Kidney tubule cell (primary cell): ENCODE measurements around the gene PPP1R14C.
A peak's percentile ranks its signal among the peaks of the same experiment; 100 is the strongest.

Source experiments
- DNase-seq: peaks from one replicate; pipeline ENCODE4 v3.0.0-alpha.2; 2018; ENCODE audit warnings: low spot score

PPP1R14C gene

DNA sequence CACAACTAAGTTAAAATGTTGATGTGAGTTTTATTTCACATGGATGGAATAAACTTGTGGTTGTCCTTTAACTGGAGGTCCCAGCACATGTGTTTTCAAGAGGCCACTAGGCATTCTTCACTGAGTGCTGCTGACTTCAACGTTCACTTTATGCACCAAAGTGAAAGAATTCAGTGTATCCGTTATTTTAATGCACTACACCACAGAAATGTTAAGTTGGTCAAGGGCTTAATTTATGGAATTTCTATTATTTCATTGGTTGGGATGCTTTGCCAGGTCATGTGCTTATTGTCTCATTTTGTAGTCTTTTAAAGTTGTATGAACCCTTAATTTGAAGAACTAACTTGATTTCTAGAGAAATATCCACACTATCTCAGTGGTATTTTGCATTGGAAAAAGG is 106.4 kb downstream of the PPP1R14C start:
- DNase-seq: no peak

GRCh38 chr6:150250826-150251225 is 108.0 kb downstream of the PPP1R14C start:
- DNase-seq: peak; percentile 16

GRCh38 chr6:150251566-150252186 is 108.8 kb downstream of the PPP1R14C start:
- DNase-seq: no peak

DNA sequence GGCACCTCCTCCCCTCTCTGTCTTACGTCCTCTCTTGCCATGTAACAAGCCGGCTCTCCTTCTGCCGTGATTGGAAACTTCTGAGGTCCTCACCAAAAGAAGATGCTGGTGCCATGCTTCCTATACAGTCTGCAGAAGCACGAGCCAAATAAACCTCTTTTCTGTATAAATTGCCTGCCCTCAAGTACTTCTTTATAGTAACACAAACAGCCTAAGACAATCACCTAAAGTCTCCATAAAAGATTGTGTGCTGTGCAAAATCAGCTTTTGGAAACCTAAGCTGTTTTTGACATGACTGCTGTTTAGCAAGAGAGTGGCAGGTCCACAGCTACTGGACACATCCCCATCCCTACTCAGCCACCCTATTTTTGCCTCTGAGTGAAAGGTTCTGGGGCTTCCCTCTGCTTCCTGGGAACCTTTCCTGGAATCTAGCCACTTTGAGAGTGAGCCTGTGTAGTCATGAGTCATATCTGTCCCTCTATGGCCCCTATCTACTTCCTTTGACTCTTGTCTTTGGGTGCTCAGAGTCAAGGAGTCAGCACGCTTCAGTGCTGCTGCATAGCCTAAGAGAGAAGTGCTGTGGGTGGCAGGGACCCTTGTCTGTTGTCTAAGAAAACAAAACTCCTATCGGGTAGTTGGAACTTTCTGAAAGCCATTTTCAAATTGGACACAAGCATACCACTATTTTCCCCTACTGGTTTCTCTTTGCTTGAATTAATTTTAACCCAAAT is 110.0 kb downstream of the PPP1R14C start:
- peak; percentile 83 for DNase-seq

- DNase-seq: no peak
These were observed 110.6 kb downstream of the PPP1R14C start for GRCh38 chr6:150253489-150253888.

DNA sequence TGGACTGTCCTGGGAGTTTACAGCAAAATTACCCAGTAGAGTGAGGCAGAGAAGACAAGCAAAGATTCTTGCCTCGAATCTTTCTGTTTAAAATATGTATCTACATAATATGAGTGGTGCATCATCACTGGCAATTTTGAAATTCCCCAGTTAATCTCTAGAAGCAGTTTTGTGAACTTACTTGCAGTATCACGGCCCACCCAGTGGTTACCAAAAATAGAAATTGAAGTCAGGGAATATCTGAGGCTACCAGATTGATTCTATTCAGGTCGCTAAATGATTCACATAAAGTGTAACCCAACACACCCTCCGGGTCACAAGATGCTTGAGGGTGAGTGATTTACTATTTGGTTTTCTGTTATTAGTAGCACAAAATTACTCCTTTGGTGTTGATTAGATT is 111.9 kb downstream of the PPP1R14C start:
- no peak for DNase-seq

DNA sequence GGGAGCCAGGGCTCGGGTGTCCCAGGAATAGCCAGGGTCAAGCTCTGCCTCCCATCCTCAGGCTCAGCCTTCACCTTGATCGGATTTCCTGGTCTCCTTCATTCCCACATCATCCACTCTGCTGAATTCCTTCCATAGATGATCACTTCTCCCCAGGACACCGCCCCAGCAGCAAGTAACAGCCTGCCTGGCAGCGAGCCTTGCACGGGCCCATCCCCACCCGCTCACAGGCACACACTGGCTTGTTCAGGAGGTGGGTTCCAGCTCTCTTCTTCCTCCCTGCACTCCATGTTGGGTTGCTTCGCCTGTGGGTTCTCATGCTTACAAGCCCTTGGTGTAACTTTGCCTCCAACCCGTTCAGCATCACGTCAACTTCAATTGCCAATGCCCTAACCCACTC is 113.0 kb downstream of the PPP1R14C start:
- no peak for DNase-seq

DNA sequence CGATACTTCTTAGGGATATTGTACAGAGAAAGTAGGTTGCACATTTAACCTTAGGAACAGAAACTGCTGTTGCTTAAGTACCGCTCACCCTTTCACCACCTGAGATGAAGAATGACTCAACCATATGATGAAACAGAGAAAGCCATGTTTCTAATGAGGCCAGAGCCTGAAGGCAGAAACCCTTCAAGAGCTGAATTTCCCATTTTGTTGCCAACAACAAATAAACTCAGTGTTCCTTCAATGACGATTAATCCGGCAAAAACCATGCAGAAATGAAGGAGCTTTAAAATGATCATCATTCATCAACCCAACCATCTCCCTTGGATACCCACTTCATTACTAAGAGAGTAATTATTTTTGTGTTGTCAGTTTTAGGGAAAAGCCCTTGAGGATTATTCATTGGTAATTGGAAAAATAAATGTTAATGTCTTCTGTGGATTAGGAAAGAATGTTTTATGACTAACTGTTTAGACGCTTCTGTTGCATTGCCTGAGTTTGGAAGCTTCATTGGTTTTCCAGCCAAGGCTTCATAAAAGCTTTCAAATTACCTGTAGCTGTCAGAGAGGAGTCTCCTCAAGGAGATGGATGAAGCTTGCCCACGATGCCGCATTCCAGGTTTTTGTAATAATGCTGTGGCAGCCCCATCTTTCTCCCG is 113.9 kb downstream of the PPP1R14C start:
- DNase-seq: peak; percentile 79

GRCh38 chr6:150258381-150258780 is 115.5 kb downstream of the PPP1R14C start:
- DNase-seq: no peak

DNA sequence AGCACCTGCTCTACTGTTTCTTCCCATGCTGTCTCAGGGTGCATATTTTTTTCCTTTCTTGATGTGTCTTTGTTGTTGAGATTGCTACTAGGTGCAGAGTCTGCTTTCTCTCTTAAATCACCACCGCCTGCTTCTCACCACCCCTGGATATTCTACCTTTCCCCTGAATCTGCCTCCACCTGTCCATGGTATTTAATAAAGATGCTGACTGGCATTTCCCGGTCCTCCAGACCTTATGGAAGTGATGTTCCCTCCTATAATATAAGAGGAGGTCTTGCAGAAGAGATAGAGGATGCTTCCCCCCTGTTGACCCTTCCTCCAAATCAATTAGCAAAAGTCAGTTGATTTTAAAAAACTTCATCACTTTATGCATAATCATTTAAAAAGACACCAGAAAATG is 118.1 kb downstream of the PPP1R14C start:
- no peak for DNase-seq

- DNase-seq: no peak
These were observed 119.3 kb downstream of the PPP1R14C start for GRCh38 chr6:150261997-150262697.

DNA sequence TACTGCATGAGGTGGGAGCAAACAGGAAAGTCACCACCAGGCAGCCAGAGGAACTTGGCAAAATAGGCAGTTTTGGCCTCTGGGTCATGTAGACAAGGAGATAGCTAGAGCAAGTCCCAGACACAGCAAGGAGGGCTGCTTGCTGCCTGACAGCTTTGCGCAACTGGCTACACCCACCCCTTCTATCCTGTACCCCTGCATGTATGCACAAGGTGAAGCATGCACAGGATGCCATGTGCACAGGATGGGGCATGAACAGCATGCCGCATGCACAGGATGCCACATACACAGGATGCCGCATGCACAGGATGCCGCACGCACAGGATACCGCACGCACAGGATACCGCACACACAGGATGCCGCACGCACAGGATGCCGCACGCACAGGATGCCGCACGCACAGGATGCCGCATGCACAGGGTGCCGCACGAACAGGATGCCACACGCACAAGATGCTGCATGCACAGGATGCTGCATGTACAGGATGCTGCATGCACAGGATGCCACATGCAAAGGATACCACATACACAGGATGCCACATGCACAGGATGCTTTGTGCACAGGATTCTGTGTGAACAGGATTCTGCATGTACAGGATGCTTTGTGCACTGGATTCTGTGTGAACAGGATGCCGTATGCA is 121.0 kb downstream of the PPP1R14C start:
- no peak for DNase-seq

- DNase-seq: no peak
These were observed 123.5 kb downstream of the PPP1R14C start for GRCh38 chr6:150266309-150266708.

DNA sequence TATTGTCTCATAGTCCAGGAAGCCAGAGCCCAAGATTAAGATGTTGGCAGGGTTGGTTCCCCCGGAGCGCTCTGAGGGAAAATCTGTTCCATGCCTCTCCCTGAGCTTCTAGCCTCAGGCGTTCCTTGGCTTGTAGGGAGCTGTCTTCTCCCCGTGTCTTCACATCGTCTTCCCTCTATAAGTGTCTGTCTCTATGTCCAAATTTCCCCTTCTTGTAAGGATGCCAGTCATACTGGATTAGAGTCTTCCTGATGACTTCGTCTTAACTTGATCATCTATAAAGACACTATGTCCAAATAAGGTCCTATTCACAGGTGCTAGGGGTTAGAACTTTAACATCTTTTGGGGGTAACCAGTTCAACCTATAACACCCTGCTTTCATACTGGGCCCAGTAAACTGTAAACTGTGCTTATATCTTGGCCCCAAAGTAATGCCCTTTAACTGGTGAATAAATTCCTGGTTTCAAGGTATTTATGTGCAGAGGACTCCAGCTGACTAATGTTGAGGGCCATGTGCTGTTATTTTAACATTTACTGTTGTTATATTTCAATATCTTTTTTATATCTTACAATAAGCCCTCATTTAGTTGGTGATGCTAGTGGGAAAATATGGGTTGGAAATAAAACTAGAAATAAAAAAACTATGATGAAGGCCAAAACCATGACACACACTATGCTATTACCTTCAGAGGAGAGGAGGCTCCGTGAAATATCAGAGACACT is 124.3 kb downstream of the PPP1R14C start:
- no peak for DNase-seq

DNA sequence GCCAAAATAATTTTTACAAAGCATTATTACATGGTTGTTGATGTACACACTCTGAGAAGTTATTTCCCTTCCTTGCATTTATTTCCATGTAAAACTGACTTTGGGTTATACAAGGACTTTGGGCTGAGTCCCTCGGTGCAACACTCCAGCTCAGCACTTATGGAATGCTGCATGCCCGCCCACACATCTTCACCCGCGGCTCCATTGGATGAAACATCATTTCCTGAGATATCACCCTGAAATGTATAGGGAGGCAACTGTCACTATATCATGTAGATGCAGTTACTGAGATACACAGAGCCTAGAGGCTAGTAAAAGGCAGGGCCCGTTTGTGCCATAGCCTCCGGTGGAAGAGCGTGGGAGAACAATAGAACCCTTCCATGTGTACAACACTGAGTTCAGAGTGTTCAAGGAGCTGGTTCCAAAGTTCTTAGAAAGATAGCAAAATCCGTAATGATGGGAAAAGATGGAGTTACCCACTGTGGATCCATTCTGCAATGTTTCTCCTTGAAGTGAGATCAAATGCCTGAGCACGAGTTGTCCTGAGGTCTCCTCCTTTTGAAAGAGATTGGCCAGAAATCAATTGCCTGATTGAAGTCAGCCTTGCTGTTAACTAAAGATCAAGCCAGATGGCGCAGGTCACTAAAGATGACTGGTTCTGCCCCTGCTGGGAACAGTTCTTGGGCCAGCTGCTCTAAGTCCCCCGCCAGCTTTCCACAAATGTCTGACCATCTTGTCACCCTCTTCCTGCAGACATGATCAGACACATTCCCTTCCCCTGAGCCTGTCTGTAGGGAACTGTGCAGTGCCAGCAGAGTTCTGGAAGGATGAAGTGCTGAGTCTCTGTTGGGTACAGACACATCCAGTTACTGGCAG is 125.1 kb downstream of the PPP1R14C start:
- DNase-seq: peak; percentile 42

DNA sequence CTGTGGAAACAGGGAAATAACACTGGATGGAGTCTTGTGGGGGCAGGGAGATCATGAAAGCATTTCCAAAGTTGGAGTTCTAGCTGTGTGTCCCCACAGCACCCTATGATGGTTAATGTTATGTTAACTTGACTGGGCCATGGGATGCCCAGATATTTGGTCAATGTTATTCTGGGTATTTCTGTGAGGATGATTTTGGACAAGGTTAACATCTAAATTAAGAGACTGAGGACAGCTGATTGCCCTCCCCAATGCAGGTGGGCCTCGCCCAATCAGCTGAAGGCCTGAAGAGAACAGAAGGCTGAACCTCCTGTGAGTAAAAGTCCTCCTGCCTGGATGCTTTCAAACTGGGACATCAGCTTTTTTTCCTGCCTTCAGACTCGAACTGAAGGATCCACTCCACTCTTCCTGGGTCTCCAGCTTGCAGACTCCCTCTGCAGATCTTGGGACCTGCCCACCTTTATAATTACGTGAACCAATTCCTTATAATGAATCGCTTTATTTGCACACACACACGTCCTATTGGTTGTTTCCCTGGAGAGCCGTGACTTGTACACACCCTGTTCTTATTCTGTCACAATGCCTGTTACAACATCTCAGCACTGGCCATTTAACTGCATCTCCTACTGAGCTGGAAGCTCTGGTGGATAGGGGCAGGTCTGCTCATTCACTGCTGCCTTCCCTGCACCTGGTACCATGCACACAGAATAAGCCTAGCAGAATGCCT is 126.4 kb downstream of the PPP1R14C start:
- no peak for DNase-seq

- DNase-seq: peak; percentile 99
These were observed 127.0 kb downstream of the PPP1R14C start for GRCh38 chr6:150269857-150270223.

GRCh38 chr6:150270330-150271052 is 127.6 kb downstream of the PPP1R14C start:
- DNase-seq: no peak

DNA sequence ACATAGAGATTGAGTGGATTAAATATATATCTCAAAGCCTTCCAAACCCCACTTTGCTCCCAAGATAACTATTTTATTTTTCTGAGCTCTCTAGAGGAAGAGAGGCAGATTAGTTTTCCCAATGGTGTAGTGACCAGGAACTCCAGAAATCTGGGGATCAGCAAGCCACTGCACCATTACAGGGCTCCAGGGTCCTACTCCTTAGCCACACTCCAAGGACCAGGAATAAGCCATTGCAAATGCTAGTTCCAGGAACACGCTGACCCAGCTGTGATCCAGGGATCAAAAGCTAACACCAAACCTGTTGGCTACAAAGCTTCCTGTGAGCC is 128.3 kb downstream of the PPP1R14C start:
- no peak for DNase-seq
